ENCODE data around the gene PIP4K2B.

DNA sequence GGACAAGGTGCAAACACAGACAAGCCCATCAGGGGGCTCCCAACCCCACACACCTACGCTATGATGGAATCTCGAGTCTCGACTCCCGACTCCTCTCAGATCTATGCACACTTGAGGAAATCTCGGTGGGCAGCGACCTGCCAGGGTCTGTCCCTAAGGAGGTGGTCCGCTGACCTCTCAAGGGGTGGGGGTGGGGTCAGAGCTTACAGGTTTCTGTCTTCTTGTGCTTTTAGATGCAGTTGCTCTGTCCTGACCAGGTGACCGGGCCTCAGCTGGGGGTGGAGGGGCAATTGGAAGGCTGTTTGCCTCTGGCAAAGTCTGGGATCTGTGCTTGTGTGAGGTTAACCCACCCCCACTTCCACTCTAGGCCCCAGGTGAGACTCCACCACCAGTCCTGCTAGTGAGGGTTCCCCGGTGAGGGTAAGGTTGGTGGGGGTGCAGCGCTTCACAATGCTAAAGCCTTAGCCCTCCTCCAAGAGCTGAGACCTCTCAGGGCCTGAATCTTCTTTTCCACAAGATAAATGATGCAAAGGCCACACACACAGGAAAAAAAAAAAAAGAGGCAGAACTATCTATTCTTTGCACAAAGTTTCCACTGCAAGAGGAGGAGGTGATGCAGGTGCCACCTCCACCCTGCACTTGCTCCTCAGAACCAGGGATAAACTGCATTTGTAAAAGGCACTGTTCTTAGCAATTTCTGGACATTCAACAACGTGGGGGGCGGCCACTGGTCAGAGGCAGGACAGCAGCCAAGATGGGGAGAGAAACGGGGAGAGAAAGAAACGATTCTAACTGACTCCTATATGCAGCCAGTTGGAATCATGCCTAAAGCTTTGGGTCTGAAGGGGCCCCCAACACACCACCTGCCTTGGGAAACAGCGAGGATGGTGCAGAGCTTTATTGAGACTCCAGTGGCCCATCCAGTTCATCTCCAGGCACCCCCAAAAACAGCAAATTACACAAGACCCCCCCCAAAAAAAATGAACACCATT, 65.1 kb downstream of the PIP4K2B start:
- no peak for TF ChIP-seq POLR2A (IDR thresholded peaks at IDR 0.05)
- TF ChIP-seq, protein P1, sequence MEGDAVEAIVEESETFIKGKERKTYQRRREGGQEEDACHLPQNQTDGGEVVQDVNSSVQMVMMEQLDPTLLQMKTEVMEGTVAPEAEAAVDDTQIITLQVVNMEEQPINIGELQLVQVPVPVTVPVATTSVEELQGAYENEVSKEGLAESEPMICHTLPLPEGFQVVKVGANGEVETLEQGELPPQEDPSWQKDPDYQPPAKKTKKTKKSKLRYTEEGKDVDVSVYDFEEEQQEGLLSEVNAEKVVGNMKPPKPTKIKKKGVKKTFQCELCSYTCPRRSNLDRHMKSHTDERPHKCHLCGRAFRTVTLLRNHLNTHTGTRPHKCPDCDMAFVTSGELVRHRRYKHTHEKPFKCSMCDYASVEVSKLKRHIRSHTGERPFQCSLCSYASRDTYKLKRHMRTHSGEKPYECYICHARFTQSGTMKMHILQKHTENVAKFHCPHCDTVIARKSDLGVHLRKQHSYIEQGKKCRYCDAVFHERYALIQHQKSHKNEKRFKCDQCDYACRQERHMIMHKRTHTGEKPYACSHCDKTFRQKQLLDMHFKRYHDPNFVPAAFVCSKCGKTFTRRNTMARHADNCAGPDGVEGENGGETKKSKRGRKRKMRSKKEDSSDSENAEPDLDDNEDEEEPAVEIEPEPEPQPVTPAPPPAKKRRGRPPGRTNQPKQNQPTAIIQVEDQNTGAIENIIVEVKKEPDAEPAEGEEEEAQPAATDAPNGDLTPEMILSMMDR (IDR thresholded peaks at IDR 0.05) = no peak

All from lower leg skin (tissue), 3 donors.